ENCODE results near the gene RPS19BP1. TPM values are rescaled to one million over a fixed set of nuclear protein-coding genes. Genes with fewer than 3 reads are reported as not detected.
A peak's percentile ranks its signal among the peaks of the same experiment; 100 is the strongest.

Gene RPS19BP1
- total and polyA plus RNA-seq, 2 experiments from 2014 or later: 84.0 to 117 TPM

DNA sequence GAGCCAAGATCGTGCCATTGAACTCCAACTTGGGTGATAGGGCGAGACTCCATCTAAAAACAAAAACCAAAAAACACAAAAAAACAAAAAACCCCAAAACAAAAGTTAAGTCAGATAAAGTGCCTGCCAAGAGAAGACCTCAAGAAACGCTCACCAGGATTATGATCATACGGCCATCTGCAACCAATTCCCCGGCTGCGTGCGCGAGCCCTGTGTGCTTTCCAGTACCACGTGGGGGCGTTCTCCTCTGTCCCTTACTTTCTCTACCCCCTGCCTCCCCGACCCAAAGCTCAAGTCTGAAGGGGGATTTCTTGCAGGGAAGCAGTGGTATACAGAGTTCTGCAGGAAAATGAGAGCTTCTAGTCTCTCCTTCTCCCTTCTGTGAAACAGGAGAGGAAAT is 10.5 kb upstream of the RPS19BP1 start:
- no peaks in the 10 kb centered on the region for H3K79me2 ChIP-seq
- H4K20me1 ChIP-seq (ENCODE audit: insufficient read depth, poor library complexity, severe bottlenecking): no peaks in the 10 kb centered on the region
- no peaks in the 10 kb centered on the region for H3K36me3 ChIP-seq (replicated peaks; ENCODE audit: insufficient read depth, low read depth)
- no peaks in the 10 kb centered on the region for H3K27me3 ChIP-seq
- TF ChIP-seq EZH2phosphoT487 (IDR thresholded peaks at IDR 0.05; ENCODE audit: low read depth, severe bottlenecking, unreplicated experiment) (no peak), CTCF (IDR thresholded peaks at IDR 0.05; ENCODE audit: poor library complexity) (peak; percentile 51), EZH2 (IDR thresholded peaks at IDR 0.05; ENCODE audit: borderline replicate concordance) (no peak)
- 24% methylated on average over 11 of the region's 11 CpGs for WGBS (ENCODE audit: low lambda C conversion rate, missing lambda C conversion rate)
- H3K4me3 ChIP-seq: no peak overlapping the region
- H3K9me2 ChIP-seq (replicated peaks; ENCODE audit: insufficient read depth): no peaks in the 10 kb centered on the region
- no peak overlapping the region for H3K4me2 ChIP-seq
- no peak overlapping the region for H2AFZ ChIP-seq
- no peaks in the 10 kb centered on the region for H3K4me1 ChIP-seq (ENCODE audit: insufficient read depth)
- H3K27ac ChIP-seq: no peak overlapping the region
- DNase-seq (ENCODE audit: low spot score): peak; percentile 57
- H3K9me3 ChIP-seq (ENCODE audit: low read depth): no peaks in the 10 kb centered on the region

DNA sequence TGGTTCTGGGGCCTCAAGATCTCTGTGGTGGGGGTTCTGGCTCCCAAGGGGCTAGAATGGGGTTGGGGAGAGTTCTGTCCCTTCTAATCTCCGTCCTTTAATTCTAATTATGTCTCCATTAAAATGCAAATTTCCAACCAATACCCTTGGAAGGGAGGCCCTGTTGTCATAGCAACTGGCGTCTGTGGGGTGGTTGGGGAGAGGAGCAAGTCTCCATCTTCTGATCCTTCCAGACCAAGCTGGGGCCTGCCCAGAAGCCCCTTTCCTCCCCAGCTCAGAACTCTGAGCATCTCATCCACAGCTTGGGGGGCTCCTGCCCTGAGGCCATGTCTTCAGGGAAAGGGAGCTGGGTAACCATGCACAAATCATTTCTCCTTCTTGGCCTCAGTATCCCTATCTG is 5.4 kb upstream of the RPS19BP1 start:
- H3K4me3 ChIP-seq: no peak overlapping the region
- H3K9me2 ChIP-seq (replicated peaks; ENCODE audit: insufficient read depth): no peaks in the 10 kb centered on the region
- H3K4me1 ChIP-seq (ENCODE audit: insufficient read depth): peaks cover 5% of the 10 kb centered on the region
- H4K20me1 ChIP-seq (ENCODE audit: insufficient read depth, poor library complexity, severe bottlenecking): no peaks in the 10 kb centered on the region
- 54% methylated on average over 2 of the region's 2 CpGs for WGBS (ENCODE audit: low lambda C conversion rate, missing lambda C conversion rate)
- DNase-seq (ENCODE audit: low spot score): no peak
- no peaks in the 10 kb centered on the region for H3K36me3 ChIP-seq (replicated peaks; ENCODE audit: insufficient read depth, low read depth)
- TF ChIP-seq EZH2phosphoT487 (IDR thresholded peaks at IDR 0.05; ENCODE audit: low read depth, severe bottlenecking, unreplicated experiment) (no peak), CTCF (IDR thresholded peaks at IDR 0.05; ENCODE audit: poor library complexity) (no peak), EZH2 (IDR thresholded peaks at IDR 0.05; ENCODE audit: borderline replicate concordance) (no peak)
- no peak overlapping the region for H2AFZ ChIP-seq
- no peaks in the 10 kb centered on the region for H3K27me3 ChIP-seq
- no peaks in the 10 kb centered on the region for H3K9me3 ChIP-seq (ENCODE audit: low read depth)
- H3K79me2 ChIP-seq: no peaks in the 10 kb centered on the region
- no peak overlapping the region for H3K4me2 ChIP-seq
- no peak overlapping the region for H3K27ac ChIP-seq

- H2AFZ ChIP-seq: no peak overlapping the region
- no peak overlapping the region for H3K4me2 ChIP-seq
- H3K9me2 ChIP-seq (replicated peaks; ENCODE audit: insufficient read depth): no peaks in the 10 kb centered on the region
- H3K27me3 ChIP-seq: no peaks in the 10 kb centered on the region
- DNase-seq (ENCODE audit: low spot score): no peak
- H3K4me1 ChIP-seq (ENCODE audit: insufficient read depth): peaks cover 8% of the 10 kb centered on the region
- peaks cover 7% of the 10 kb centered on the region for H3K79me2 ChIP-seq
- H3K4me3 ChIP-seq: no peak overlapping the region
- H3K36me3 ChIP-seq (replicated peaks; ENCODE audit: insufficient read depth, low read depth): no peaks in the 10 kb centered on the region
- no peaks in the 10 kb centered on the region for H3K9me3 ChIP-seq (ENCODE audit: low read depth)
- TF ChIP-seq EZH2 (IDR thresholded peaks at IDR 0.05; ENCODE audit: borderline replicate concordance) (no peak), EZH2phosphoT487 (IDR thresholded peaks at IDR 0.05; ENCODE audit: low read depth, severe bottlenecking, unreplicated experiment) (no peak), CTCF (IDR thresholded peaks at IDR 0.05; ENCODE audit: poor library complexity) (no peak)
- 77% methylated on average over 8 of the region's 8 CpGs for WGBS (ENCODE audit: low lambda C conversion rate, missing lambda C conversion rate)
- no peak overlapping the region for H3K27ac ChIP-seq
- no peaks in the 10 kb centered on the region for H4K20me1 ChIP-seq (ENCODE audit: insufficient read depth, poor library complexity, severe bottlenecking)
Observed at GRCh38 chr22:39536711-39537110, 4.2 kb upstream of the RPS19BP1 start.

Measured in hepatocyte (in vitro differentiated cells).